Ishikawa (cell line): Measurements from ENCODE around the gene FAM193B.

Experiments used
- CEBPB ChIP-seq: IDR thresholded peaks from 2 replicates; pipeline ENCODE4 v1.6.1; 2012
- CREB1 ChIP-seq: IDR thresholded peaks from 2 replicates; pipeline ENCODE4 v1.6.1; 2012; ENCODE audit warnings: low read depth
- EGR1 ChIP-seq: IDR thresholded peaks from 2 replicates; pipeline ENCODE4 v1.6.1; 2012
- EP300 ChIP-seq: IDR thresholded peaks from 2 replicates; pipeline ENCODE4 v1.6.1; 2012; ENCODE audit warnings: borderline replicate concordance
- FOXM1 ChIP-seq: IDR thresholded peaks from 2 replicates; pipeline ENCODE4 v1.6.1; 2012; ENCODE audit warnings: low read depth, borderline replicate concordance
- RAD21 ChIP-seq: IDR thresholded peaks from 2 replicates; pipeline ENCODE4 v1.6.1; 2012; ENCODE audit warnings: low read depth
- TAF1 ChIP-seq: IDR thresholded peaks from 2 replicates; pipeline ENCODE4 v1.6.1; 2012; ENCODE audit warnings: low read depth, mild to moderate bottlenecking
- TCF12 ChIP-seq: IDR thresholded peaks from 2 replicates; pipeline ENCODE4 v1.6.1; 2012; ENCODE audit warnings: low read depth
- TEAD4 ChIP-seq: IDR thresholded peaks from 2 replicates; pipeline ENCODE4 v1.6.1; 2012
- YY1 ChIP-seq: IDR thresholded peaks from 2 replicates; pipeline ENCODE4 v1.6.1; 2012; ENCODE audit warnings: low read depth
- ZBTB7A ChIP-seq: IDR thresholded peaks from 2 replicates; pipeline ENCODE4 v1.6.1; 2012; ENCODE audit warnings: low read depth
- TF ChIP-seq, protein P1 (sequence below): IDR thresholded peaks from 2 replicates; pipeline ENCODE4 v1.6.1; 2012
- TF ChIP-seq, protein P2 (sequence below): IDR thresholded peaks from 2 replicates; pipeline ENCODE4 v1.6.1; 2012; ENCODE audit warnings: low read depth, mild to moderate bottlenecking
- TF ChIP-seq, protein P3 (sequence below): IDR thresholded peaks from 2 replicates; pipeline ENCODE4 v1.6.1; 2012

DNA sequence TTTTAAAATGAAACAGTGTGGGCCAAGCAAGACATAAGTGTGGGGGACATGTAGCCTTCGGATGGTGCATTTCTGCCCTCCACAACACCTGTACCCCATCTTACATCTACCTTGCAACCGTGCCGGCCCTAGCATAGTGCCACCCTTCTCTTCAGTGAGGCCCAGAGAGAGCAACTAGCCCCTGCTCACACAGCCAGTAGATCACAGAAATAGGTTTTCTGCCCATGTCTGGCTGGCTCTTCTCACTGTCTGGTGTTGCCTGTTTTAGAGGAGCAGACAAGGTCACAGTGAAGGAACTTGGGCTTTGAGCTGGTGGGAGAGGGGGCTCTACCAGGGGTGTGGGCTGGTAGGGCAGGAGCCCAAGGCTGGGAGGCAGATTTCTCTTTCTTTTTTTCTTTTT lies 68.1 kb downstream of the FAM193B start:
- TF ChIP-seq EP300 (no peak), TEAD4 (no peak), YY1 (no peak), FOXM1 (no peak), ZBTB7A (no peak), RAD21 (no peak), TAF1 (no peak), EGR1 (no peak), CREB1 (no peak), TCF12 (no peak), CEBPB (no peak)
- TF ChIP-seq, protein P1, sequence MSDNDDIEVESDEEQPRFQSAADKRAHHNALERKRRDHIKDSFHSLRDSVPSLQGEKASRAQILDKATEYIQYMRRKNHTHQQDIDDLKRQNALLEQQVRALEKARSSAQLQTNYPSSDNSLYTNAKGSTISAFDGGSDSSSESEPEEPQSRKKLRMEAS, result no peak
- TF ChIP-seq, protein P2, sequence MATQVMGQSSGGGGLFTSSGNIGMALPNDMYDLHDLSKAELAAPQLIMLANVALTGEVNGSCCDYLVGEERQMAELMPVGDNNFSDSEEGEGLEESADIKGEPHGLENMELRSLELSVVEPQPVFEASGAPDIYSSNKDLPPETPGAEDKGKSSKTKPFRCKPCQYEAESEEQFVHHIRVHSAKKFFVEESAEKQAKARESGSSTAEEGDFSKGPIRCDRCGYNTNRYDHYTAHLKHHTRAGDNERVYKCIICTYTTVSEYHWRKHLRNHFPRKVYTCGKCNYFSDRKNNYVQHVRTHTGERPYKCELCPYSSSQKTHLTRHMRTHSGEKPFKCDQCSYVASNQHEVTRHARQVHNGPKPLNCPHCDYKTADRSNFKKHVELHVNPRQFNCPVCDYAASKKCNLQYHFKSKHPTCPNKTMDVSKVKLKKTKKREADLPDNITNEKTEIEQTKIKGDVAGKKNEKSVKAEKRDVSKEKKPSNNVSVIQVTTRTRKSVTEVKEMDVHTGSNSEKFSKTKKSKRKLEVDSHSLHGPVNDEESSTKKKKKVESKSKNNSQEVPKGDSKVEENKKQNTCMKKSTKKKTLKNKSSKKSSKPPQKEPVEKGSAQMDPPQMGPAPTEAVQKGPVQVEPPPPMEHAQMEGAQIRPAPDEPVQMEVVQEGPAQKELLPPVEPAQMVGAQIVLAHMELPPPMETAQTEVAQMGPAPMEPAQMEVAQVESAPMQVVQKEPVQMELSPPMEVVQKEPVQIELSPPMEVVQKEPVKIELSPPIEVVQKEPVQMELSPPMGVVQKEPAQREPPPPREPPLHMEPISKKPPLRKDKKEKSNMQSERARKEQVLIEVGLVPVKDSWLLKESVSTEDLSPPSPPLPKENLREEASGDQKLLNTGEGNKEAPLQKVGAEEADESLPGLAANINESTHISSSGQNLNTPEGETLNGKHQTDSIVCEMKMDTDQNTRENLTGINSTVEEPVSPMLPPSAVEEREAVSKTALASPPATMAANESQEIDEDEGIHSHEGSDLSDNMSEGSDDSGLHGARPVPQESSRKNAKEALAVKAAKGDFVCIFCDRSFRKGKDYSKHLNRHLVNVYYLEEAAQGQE, result no peak
- TF ChIP-seq, protein P3, sequence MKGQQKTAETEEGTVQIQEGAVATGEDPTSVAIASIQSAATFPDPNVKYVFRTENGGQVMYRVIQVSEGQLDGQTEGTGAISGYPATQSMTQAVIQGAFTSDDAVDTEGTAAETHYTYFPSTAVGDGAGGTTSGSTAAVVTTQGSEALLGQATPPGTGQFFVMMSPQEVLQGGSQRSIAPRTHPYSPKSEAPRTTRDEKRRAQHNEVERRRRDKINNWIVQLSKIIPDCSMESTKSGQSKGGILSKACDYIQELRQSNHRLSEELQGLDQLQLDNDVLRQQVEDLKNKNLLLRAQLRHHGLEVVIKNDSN, result no peak
